HCT116 (cell line): ENCODE data around the gene CCDC146.

ENCODE experiments used
- EZH2 ChIP-seq: fragments of 200-600 bp; sonication (generic); IDR thresholded peaks from 2 replicates; pipeline ENCODE4 v1.6.1; 2017; ENCODE audit warnings: antibody characterized with exemption, mixed run types
- FOSL1 ChIP-seq: IDR thresholded peaks from 2 replicates; pipeline ENCODE4 v1.6.1; 2012; ENCODE audit warnings: low read depth
- MAX ChIP-seq: IDR thresholded peaks from 2 replicates; pipeline ENCODE4 v1.6.1; 2012
- POLR2A ChIP-seq: IDR thresholded peaks from 2 replicates; pipeline ENCODE4 v1.7.0; 2011; ENCODE audit warnings: borderline replicate concordance; ENCODE audit not compliant: insufficient read depth, insufficient read length; ENCODE audit errors: extremely low read depth
- POLR2AphosphoS5 ChIP-seq: IDR thresholded peaks from 2 replicates; pipeline ENCODE4 v1.6.1; 2011; ENCODE audit warnings: mild to moderate bottlenecking, low read depth, low read length, moderate library complexity
- RAD21 ChIP-seq: IDR thresholded peaks from 2 replicates; pipeline ENCODE4 v1.6.1; 2012; ENCODE audit warnings: low read depth, mild to moderate bottlenecking
- SP1 ChIP-seq: IDR thresholded peaks from 2 replicates; pipeline ENCODE4 v1.6.1; 2012; ENCODE audit warnings: low read depth
- ZFX ChIP-seq: fragments of 450-650 bp; IDR thresholded peaks from 2 replicates; pipeline ENCODE4 v1.6.1; 2017
- TF ChIP-seq, protein P1 (sequence below), 3 experiments: fragments of 200-600 bp in 1 of 3; sonication (generic) in 1 of 3; IDR thresholded peaks in 2 of 3; conservative IDR thresholded peaks in 1 of 3; 2 replicates each; pipeline ENCODE4 v1.5.1; 2012 to 2017; ENCODE audit warnings: low read depth in 2 of 3, low read length in 2 of 3, antibody characterized with exemption in 1 of 3, borderline replicate concordance in 1 of 3, control low read depth in 1 of 3, mild to moderate bottlenecking in 1 of 3, mixed read lengths in 1 of 3, mixed run types in 1 of 3, moderate library complexity in 1 of 3; ENCODE audit not compliant: insufficient read depth in 1 of 3

GRCh38 chr7:77253151-77253550, 130.7 kb downstream of the CCDC146 start:
- TF ChIP-seq, protein P1, sequence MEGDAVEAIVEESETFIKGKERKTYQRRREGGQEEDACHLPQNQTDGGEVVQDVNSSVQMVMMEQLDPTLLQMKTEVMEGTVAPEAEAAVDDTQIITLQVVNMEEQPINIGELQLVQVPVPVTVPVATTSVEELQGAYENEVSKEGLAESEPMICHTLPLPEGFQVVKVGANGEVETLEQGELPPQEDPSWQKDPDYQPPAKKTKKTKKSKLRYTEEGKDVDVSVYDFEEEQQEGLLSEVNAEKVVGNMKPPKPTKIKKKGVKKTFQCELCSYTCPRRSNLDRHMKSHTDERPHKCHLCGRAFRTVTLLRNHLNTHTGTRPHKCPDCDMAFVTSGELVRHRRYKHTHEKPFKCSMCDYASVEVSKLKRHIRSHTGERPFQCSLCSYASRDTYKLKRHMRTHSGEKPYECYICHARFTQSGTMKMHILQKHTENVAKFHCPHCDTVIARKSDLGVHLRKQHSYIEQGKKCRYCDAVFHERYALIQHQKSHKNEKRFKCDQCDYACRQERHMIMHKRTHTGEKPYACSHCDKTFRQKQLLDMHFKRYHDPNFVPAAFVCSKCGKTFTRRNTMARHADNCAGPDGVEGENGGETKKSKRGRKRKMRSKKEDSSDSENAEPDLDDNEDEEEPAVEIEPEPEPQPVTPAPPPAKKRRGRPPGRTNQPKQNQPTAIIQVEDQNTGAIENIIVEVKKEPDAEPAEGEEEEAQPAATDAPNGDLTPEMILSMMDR (IDR thresholded peaks at IDR 0.05 in 2 of 3, conservative IDR thresholded peaks at IDR 0.05 in 1 of 3; ENCODE audit: borderline replicate concordance in 1 of 3, insufficient read depth in 1 of 3, low read depth in 2 of 3, low read length in 2 of 3): no peak
- TF ChIP-seq EZH2 (no peak), RAD21 (no peak), POLR2A (no peak), MAX (no peak), FOSL1 (no peak), SP1 (no peak), ZFX (no peak), POLR2AphosphoS5 (no peak)
